ENCODE data around the gene GPR35.

The GPR35 gene

DNA sequence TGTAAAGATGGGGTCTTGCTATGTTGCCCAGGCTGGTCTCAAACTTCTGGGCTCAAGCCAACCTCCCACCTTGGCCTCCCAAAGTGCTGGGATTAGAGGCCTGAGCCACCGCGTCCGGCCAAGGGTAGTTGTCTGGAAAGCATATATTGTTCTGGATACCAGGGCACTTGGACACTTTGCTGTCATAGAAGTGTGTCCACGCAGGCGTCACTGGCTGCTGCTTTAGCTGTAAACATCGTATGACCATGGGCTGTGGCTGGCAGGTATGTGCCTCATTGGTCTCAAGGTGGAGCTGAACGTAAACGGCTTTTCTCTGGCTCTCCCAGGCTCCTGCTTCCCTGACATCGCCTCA lies 3.2 kb upstream of the GPR35 start:
- DNase-seq (ENCODE audit: extremely low read depth in 1 of 2, low read depth in 1 of 2) = no peak

DNA sequence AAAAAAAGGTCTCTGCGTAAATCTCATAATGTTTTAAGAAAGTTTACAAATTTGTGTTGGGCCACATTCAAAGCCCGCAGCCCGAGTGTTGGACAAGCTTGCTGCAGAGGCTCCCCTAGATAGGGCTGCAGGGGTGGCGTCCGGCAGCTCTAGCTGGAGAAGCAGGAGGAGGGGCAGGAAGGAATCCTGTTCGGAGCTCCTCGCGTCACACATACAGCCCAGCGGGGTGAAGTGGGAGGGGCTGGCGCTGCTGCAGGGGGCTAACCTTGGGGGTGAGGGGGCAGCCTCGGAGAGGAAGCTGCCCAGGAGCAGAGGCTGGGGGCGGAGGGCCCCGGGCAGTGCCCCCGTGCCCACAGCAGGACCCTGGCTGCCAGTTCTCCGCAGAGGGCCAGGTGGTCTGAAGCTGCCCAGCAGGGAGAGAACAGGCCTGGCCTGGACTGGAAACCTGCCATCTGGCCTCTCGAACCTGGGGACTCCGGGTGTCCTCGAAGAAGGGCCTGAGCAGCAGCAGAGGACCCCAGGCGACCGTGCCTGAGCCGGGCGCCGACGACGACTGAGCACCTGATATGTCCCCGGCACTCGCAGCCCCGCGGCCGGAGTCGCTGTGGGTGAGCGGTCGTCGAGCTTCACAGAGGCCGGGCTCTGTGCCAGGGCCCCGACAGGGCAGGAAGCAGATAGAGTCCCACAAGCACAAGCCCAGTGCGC lies 2.6 kb upstream of the GPR35 start:
- peak in 1 of 2 donors; percentile 42 for DNase-seq (ENCODE audit: extremely low read depth in 1 of 2, low read depth in 1 of 2)

DNA sequence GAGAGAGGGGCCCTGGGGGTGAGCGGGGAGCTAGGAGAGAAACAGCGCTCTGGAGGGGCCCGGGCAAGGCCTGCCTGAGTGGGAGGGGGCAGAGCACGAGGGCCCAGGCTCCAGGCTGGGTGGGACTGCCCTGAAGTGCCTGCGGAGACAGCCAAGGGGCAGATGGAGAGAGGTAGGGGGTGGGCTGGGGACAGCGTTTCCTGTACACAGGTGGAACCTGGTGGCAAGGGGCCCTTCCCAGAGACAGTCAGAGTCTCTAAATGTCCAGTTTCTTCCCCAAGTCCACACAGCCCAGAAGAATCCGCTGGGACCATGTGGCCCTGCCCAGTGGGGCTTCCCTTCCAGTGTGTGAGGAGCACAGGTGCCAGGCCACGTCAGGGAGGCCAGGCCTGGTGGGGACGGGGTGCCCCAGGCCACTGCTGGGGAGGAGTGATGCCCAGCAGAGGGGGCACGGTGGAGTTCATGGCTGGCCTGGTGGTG lies 1.7 kb upstream of the GPR35 start:
- no peak for DNase-seq (ENCODE audit: extremely low read depth in 1 of 2, low read depth in 1 of 2)

DNA sequence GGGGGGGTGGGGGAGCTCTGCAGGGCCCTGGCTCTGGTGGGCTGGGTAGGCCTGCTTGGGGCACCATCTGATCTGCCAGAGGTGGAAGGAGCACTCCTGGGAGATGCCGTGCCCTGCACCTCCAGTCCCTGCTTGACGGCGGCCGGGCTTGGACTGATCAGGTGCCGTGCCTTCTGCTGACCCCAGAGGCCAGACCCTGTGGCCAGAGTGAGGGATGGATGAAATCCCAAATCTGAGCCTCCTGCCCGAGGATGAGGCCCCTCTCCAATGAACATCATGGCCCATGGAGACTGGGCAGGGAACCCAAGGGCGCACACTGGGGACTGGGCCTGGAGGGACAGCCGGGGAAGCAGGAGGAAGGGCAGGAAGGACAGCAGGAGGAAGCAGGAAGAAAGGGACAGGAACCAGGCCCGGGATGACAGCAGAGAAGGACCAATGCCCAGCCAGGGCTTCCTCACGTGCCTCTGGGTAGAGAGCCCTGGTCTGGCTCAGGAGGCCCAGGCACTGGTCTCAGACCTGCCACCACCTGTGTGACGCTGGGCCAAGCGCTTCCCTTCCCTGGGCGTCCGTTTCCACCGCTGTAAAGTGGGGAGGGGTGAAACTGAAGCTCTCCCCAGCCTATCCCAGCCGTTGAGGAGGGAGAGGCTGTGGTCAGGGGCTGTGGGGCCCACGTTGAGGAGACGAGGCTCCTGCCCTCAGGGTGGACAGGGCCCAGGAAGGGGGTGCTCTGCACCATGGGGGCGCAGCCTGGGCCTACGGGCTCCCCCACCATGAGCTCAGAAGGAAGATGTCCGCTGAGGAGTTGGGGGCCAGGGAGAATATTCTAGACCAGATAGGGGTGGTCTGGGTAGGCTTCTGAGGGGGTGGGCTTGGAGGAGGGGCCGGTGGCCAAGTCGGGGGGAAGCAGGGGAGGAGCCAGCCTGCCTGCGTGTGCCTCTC lies 1.0 kb upstream of the GPR35 start:
- DNase-seq (ENCODE audit: extremely low read depth in 1 of 2, low read depth in 1 of 2) = no peak

DNA sequence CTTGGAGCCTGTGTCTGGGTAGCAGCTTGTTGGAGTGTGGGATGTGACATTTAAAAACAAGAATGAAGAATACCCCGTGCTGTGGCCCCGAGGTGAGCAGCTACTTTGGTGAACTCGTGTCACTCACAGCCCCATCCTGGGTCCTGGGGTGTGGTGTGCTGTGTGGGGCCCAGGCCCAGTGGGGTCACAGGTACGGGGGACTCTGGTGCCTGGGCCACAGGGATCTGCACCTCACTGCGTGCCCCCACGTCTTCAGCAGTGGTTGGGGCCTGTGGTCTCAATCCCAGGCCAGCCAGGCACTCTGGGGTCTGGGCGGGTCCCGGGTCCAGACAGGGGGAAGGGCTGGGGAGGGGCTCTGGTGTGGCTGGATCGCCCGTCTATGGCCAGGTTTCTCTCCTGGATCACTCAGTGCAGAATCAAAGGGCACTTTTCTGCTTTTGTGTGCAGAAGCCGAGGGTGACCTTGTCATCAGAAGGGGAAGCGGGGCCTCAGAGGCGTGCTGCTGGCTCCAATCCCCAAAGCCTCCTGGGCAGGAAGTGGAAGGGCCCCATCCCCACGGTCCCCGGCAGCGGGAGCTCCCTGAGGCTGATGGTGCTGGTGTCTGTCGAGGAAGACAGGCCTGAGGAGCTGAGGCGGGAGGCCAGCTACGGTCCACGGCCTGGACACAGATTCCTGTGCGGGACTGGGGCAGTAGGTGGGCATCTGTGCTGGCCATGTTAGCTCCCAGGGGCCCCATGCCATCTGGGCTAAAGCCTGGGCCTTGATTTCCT lies 1.4 kb downstream of the GPR35 start:
- no peak for DNase-seq (ENCODE audit: extremely low read depth in 1 of 2, low read depth in 1 of 2)

DNA sequence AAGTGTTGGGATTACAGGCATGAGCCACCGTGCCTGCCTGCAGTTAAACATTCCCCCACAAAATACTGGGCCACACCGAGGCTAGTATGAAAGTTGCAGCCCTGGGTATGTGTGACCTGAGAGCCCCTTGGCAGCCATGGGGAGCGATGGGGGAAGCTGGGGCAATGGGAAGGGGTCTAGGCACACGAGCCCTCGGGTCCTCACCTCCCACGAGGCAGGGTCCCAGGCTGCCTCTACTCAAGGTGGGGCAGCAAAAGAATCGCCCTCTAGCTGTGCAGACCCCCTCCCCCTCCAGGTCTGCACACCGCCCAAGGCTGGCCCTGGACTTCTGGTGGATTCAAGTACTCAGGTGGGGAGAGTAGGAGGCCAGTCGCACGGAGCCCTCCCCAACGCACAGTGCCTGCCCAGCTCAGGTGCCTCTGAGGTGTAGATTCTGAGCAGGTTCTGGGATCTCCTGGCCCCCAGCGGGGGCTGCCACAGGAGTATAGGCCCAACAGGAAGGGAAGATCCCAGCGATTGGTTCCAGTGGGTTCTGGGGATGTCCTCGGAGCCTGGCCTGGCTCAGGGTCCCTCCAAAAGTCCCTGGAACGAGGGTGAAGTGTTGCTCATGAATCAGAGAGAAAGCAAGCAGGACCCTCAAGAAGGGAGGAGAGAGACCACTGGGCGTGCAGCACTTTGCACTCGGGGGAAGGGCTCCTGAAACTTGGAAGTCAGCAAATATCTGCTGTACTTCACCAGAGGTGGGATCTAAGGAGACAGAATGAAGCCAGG lies 2.6 kb downstream of the GPR35 start:
- no peak for DNase-seq (ENCODE audit: extremely low read depth in 1 of 2, low read depth in 1 of 2)

DNA sequence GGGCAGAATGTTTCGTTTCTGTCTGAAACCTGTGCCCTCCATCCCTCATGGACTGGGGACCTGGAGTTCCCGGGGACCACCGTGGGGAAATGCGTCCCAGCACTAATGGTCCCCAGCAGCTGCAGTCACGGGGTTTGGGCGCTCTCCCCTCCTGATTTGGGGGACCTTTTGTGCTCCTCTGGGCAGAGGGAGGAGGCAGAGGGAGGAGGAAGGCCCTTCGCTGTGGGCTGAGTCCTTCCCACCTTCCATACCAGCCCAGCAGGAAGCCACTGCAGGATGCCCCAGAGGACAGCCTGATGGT lies 3.2 kb downstream of the GPR35 start:
- no peak for DNase-seq (ENCODE audit: extremely low read depth in 1 of 2, low read depth in 1 of 2)

DNA sequence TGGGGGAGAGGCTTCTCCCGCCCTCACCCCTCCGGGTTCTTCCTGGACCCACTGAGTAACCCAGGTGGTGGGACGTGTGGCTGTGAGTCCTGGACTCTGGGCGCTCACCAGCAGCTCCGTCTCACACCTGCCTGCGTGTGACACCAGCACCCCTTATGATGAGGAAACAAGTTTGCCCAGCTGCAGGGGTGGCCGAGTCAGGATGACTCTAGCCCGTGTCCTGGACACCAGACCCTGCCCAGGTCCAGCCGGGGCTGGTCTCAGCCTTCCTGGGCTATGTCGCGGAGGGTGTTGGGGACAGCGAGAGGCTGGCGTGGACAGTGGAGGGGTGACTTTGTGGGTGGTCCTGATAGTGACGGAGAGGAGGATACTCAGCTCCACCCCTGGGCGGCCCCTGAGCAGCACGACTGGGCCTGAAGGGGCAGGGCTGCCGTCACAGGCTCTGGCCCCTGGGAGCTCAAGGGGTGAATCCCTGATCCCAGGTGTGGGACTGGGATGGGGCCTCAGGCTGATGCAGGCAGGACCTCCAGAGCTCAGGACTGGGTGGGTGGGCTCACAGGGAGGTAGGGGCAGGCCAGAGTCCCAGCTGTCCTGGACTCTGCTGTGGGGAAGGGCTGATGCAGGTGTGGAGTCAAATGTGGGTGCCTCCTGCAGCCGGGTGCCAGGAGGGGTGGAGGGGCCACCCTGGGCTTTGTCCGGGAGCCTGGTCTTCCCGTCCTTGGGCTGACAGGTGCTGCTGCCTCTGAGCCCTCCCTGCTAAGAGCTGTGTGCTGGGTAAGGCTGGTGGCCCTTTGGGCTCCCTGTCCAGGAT lies 3.7 kb downstream of the GPR35 start:
- no peak for DNase-seq (ENCODE audit: extremely low read depth in 1 of 2, low read depth in 1 of 2)

DNA sequence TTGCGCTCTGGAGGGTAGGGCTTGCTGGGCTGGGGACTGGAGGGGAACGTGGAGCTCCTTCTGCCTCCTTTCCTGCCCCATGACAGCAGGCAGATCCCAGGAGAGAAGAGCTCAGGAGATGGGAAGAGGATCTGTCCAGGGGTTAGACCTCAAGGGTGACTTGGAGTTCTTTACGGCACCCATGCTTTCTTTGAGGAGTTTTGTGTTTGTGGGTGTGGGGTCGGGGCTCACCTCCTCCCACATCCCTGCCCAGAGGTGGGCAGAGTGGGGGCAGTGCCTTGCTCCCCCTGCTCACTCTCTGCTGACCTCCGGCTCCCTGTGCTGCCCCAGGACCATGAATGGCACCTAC lies 4.3 kb downstream of the GPR35 start:
- no peak for DNase-seq (ENCODE audit: extremely low read depth in 1 of 2, low read depth in 1 of 2)

DNA sequence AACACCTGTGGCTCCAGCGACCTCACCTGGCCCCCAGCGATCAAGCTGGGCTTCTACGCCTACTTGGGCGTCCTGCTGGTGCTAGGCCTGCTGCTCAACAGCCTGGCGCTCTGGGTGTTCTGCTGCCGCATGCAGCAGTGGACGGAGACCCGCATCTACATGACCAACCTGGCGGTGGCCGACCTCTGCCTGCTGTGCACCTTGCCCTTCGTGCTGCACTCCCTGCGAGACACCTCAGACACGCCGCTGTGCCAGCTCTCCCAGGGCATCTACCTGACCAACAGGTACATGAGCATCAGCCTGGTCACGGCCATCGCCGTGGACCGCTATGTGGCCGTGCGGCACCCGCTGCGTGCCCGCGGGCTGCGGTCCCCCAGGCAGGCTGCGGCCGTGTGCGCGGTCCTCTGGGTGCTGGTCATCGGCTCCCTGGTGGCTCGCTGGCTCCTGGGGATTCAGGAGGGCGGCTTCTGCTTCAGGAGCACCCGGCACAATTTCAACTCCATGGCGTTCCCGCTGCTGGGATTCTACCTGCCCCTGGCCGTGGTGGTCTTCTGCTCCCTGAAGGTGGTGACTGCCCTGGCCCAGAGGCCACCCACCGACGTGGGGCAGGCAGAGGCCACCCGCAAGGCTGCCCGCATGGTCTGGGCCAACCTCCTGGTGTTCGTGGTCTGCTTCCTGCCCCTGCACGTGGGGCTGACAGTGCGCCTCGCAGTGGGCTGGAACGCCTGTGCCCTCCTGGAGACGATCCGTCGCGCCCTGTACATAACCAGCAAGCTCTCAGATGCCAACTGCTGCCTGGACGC lies 4.9 kb downstream of the GPR35 start:
- DNase-seq (ENCODE audit: extremely low read depth in 1 of 2, low read depth in 1 of 2) = no peak

DNA sequence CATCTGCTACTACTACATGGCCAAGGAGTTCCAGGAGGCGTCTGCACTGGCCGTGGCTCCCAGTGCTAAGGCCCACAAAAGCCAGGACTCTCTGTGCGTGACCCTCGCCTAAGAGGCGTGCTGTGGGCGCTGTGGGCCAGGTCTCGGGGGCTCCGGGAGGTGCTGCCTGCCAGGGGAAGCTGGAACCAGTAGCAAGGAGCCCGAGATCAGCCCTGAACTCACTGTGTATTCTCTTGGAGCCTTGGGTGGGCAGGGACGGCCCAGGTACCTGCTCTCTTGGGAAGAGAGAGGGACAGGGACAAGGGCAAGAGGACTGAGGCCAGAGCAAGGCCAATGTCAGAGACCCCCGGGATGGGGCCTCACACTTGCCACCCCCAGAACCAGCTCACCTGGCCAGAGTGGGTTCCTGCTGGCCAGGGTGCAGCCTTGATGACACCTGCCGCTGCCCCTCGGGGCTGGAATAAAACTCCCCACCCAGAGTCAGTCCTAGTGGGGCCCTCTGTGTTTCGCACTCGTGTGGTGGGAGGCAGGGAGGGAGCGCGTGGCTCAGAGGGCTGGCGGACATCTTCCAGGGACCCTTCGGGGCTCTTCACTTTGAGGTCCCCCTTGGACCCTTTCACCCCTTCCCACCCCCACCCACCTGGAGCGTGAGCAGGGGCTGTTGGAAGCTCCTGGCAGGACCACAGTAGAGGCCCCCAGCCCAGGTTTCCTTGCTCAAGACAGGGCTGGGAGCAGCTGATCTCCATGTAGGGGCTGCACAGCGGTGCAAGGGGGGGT lies 5.7 kb downstream of the GPR35 start:
- no peak for DNase-seq (ENCODE audit: extremely low read depth in 1 of 2, low read depth in 1 of 2)

DNA sequence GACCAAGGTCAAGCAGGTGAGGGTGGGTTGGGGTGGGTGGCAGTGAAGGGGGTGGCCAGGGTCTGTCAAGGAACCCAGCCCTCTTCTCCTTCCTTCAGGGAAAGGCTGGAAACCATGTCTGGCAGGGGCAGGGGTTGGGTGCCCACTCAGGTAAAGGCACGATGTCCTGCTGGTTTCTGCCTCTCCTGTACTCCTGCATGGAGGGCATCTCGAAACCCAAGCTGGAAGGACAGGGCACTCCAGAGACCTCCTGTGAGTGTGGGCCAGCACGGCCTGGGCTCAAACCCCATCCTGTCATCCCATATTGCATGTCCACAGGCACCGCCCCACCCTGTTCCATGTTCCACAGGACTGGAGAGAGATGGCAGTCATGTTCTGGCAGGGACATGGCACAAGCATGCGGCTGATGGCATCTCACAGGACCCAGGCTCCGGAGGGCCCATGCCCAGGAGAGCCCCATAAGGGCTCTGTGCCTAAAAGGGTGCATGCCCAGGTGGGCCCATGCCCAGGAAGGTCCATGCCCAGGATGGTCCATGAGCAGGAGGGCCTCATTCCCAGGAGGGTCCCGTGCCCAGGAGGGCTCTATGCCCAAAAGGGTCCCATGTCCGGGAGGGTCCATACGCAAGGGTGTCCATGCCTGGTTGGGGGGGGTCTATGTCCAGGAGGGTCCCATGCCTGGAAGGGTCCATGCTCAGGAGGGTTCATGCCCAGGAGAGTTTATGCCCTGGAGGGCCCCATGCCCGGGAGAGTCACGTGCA lies 6.4 kb downstream of the GPR35 start:
- DNase-seq (ENCODE audit: extremely low read depth in 1 of 2, low read depth in 1 of 2) = no peak

DNA sequence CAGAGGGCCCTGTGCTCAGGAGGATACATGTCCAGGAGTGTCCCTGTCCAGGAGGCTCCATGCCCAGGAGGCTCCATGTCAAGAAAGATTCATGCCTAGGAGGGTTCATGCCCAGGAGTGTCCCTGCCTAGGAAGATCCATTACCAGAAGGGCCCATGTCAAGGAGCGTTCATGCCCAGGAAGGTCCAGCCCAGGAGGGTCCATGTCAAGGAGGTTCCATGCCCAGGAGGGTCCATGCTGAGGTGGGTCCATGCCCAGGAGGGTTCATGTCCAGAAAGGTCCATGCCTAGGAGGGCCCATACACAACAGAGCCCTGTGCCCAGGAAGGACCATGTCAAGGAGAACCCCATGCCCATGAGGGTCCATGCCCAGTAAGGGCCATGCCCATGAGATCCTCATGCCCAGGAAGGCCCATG lies 7.0 kb downstream of the GPR35 start:
- DNase-seq (ENCODE audit: extremely low read depth in 1 of 2, low read depth in 1 of 2) = no peak

DNA sequence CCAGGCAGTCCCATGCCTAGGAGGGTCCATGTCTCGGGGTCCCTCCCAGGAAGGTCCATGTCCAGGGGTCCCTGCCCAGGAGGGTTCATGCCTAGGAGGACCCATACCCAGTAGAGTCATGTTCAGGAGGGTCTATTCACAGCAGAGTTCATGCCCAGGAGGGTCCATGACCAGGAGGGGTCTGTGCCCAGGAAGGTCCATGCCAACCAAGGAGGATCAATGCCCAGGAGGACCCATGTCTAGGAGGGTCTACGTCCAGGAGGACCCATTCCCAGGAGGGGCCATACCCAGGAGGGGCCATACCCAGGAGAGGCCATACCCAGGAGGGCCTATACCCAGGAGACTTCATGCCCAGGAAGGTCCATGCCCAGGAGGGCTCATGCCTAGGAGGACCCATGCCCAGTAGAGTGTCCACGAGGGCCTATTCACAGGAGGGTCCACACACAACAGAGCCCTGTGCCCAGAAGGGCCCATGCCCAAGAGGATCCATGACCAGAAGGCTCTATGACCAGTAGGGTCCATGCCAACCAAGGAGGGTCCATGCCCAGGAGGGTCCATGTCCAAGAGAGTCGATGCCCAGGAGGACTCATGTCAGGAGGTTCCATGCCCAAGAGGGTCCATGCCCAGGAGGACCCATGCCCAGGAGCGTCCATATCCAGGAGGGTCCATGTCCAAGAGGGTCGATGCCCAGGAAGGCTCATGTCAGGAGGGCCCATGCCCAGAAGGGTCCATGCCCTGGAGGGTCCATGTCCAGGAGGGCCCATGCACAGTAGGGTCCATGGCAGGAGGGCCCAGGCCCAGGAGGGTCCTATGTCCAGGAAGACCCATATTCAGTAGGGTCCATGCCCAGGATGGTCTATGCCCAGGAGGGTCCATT lies 10.1 kb downstream of the GPR35 start:
- DNase-seq (ENCODE audit: extremely low read depth in 1 of 2, low read depth in 1 of 2) = no peak

DNA sequence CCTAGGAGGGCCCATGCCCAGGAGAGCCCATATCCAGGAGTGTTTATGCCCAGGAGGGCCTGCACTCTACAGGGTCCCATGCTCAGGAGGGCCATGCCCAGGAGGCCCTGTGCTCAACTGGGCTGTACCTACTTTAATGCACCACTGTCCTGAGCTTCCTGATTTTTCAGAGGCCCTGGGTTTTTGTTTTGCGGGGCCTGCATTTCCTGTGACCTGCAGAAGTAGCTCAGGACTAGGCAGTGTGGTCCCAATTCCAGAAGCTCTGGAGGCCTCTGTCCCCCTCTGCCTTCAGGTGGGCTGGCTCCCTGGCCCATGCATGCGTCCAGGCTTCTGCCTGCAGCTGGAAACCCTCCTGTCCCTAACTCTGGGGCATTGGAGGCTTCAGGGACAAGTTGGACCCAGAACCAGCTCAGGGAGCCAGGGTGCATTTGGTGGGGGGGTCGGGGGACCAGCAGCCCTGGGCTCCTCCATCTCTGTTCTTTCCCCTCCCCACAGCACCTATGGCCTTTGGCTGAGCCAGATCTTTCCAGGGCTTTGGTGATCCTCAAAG lies 10.8 kb downstream of the GPR35 start:
- no peak for DNase-seq (ENCODE audit: extremely low read depth in 1 of 2, low read depth in 1 of 2)

DNA sequence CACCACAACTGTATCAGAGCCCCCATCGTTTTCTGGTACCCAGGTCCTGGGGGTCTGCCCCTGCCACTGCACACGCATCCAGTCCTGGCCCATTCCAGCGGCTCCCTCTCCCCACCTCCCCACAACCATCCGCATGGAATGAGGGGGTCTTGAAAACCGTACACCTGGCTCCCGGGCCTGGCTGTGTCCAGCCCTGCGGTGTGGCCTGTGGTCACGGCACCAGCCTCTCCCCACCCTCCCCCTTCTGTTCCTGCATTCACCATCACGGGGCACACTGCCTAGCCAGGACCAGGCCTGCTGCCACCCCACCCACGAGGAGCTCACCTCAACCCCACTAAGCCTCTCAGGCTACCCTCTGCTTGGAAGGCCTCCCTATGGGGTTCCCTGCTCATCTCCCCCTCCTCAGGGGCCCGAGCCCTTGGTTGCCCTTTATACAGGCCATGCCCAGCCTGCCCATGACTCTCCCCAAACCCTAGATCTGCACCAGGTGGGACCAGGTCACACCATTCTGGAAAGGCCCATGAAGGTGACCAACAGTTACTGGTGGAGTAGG lies 11.4 kb downstream of the GPR35 start:
- DNase-seq (ENCODE audit: extremely low read depth in 1 of 2, low read depth in 1 of 2) = no peak

All from activated CD8-positive, alpha-beta memory T cell treated with anti-CD3 and anti-CD28 coated beads for 1 hour (primary cell).